GM19023 (cell line): ENCODE data around the gene PRR23B.

Experiments
- ATAC-seq: cut with Tn5 transposase; IDR thresholded peaks from one replicate; pipeline ENCODE4 v1.9.1; 2021; ENCODE audit warnings: mild to moderate bottlenecking, moderate library complexity; ENCODE audit not compliant: unreplicated experiment

PRR23B gene

DNA sequence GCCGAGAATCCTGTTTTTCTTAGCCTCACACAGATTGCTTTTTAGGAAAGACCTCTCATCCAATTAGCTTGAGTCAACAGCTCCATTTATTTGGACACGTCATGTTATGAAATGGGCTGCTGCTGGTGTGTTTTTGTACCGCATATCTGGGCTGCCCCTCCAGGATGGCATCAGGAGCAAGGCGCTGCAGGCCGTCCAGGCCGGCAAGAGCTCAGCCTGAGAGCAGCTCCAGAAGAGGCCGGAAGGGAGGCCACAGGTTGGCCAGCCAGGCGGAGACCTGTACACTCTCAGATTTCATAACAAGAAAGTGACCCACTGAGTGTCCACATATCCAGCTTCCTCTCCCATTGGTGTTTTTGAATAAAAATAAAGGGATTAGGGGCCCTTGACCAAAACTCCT is 45.4 kb downstream of the PRR23B start:
- no peak for ATAC-seq

DNA sequence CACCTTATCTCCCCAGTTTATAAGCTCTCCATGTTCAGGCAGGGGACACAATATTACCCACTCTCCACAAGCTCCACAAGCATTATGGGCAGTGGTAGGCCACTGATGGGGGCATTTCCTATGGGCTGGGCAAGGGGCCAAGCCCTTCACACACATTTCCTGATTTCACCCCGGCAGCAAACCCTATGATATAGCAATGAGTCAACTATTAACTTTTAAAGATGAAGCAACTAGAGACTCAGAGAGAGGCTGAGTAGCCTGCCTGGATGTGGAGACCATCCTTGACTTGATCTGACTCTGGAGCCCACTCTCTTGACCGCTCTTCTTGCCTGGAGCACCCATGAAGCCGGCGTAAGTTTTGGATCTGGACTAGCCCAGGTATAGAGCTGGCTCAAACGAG is 46.3 kb downstream of the PRR23B start:
- no peak for ATAC-seq

DNA sequence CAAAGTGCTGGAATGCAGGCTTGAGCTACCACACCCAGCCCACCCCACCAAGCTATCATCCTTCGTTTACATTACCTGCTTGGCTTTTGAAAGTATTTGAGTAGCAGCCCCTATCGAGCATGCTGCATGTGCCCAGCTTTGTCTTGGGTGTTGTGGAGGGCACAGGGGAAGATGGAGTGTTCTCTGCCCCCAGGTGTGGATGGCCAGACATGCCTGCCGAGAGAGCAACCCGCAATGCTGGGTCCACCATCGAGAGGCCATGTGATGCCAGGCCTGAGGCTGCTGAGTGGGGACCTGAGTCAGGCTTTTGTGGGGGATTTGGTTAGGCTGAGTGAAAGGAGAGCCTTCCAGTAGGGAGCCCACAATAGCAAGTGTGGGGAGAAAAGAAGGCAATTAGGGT is 47.8 kb downstream of the PRR23B start:
- ATAC-seq: no peak

DNA sequence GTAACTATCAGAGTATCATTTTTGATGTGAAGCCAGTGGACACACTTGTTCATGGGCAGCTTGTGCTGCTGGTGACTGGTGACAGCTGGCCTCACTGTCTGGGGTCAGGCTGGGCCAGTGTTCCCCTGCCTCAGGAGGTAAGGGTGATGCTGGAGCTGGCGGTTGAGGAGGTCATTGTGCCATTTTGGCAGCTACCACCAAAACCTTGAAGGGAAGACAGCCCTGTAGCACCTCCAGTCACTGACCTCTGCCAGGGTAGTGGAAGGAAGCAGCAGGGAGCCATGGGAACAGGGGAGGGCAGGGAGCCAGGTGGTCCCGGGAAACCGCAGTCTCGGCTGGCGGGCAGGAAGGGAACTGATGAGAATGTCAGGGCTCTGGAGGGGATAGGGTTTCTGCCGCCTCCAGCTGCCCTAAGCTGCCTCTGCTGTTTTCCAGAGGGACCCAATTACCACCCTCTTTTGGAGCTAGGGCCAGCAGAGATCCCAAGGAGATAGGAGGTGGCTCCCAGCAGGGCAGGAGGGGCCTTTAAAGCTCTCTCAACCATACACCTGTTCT is 48.9 kb downstream of the PRR23B start:
- no peak for ATAC-seq
